GM12878 (cell line): Measurements from ENCODE around the gene TGFBI. TPM values are rescaled to one million over a fixed set of nuclear protein-coding genes. Genes with fewer than 3 reads are reported as not detected.

Experiments
- ATAC-seq: fragments of 200-7000 bp; cut with Tn5 transposase; 3 replicates; pipeline ENCODE4 v1.9.1; 2020; ENCODE audit warnings: mild to moderate bottlenecking, moderate library complexity
- BruUV-seq: library from RNA; stranded (reverse); fragments of 400-500 nt; replicated peaks from 2 replicates; lab custom pipeline; 2021; lab: Mats Ljungman, UMichigan
- CTCF ChIA-PET: fragments of 300-600 bp; sonication (Branson Sonifier 250); formaldehyde crosslinking; extraction: SDS; loops from one replicate; lab custom pipeline; 2021; ENCODE audit warnings: inconsistent platforms; lab: Yijun Ruan, JAX
- POLR2A ChIA-PET: fragments of 350-600 bp; formaldehyde crosslinking; extraction: SDS; loops from one replicate; lab custom pipeline; 2021; ENCODE audit warnings: inconsistent platforms; lab: Charles Lee
- RAD21 ChIA-PET: fragments of 300-600 bp; sonication (Branson Sonifier 250); formaldehyde crosslinking; loops from one replicate; lab custom pipeline; 2023; ENCODE audit warnings: antibody characterized with exemption; ENCODE audit not compliant: unreplicated experiment; lab: Charles Lee
- SMC1A ChIA-PET: fragments of 300-600 bp; sonication (Branson Sonifier 250); formaldehyde crosslinking; loops from one replicate; lab custom pipeline; 2023; ENCODE audit not compliant: unreplicated experiment, uncharacterized antibody; lab: Charles Lee
- DNase-seq: peaks from one replicate; pipeline ENCODE4 v3.0.0-alpha.2; 2011; ENCODE audit warnings: low read depth, low spot score
- FAIRE-seq: peaks from 3 replicates; lab custom pipeline; 2011; peaks lifted over from hg19 to GRCh38; lab: Jason Lieb, UNC
- H2AFZ ChIP-seq: 2 replicates; pipeline ENCODE4 v1.6.0; 2011; ENCODE audit warnings: low read depth, low read length, control low read depth; ENCODE audit not compliant: control insufficient read depth
- H3K27ac ChIP-seq: 2 replicates; pipeline ENCODE4 v1.5.1; 2011; ENCODE audit warnings: control low read depth; ENCODE audit not compliant: control insufficient read depth, insufficient read depth
- H3K27me3 ChIP-seq, 2 experiments: replicated peaks in 1 of 2; 2 replicates each; pipeline versions ENCODE4 v1.6.0 to v1.6.1; 2011; ENCODE audit warnings: low read length in 1 of 2; ENCODE audit not compliant: control insufficient read depth in 2 of 2, insufficient read depth in 2 of 2
- H3K36me3 ChIP-seq, 2 experiments: 2 replicates each; pipeline ENCODE4 v1.5.1; 2011; ENCODE audit warnings: low read length in 1 of 2; ENCODE audit not compliant: control insufficient read depth in 2 of 2, insufficient read depth in 2 of 2
- H3K4me1 ChIP-seq: 2 replicates; pipeline ENCODE4 v1.6.1; 2011; ENCODE audit warnings: mild to moderate bottlenecking, low read length, moderate library complexity, mixed read lengths; ENCODE audit not compliant: control insufficient read depth, insufficient read depth
- H3K4me2 ChIP-seq: 2 replicates; pipeline ENCODE4 v1.6.0; 2011; ENCODE audit warnings: control low read depth; ENCODE audit not compliant: control insufficient read depth, insufficient read depth
- H3K4me3 ChIP-seq: fragments of 200-600 bp; sonication (generic); 2 replicates; pipeline ENCODE4 v1.5.1; 2016
- H3K79me2 ChIP-seq: 2 replicates; pipeline ENCODE4 v1.6.0; 2011; ENCODE audit warnings: low read length; ENCODE audit not compliant: control insufficient read depth, insufficient read depth
- H3K9ac ChIP-seq: 2 replicates; pipeline ENCODE4 v1.8.0; 2011; ENCODE audit warnings: low read length, control low read depth, mixed read lengths; ENCODE audit not compliant: control insufficient read depth, insufficient read depth
- H3K9me3 ChIP-seq: replicated peaks from 3 replicates; pipeline ENCODE4 v1.5.1; 2011; ENCODE audit warnings: mild to moderate bottlenecking, low read length; ENCODE audit not compliant: control insufficient read depth, insufficient read depth
- H4K20me1 ChIP-seq: 2 replicates; pipeline ENCODE4 v1.6.0; 2011; ENCODE audit not compliant: control insufficient read depth, insufficient read depth
- CREB1 ChIP-seq: IDR thresholded peaks from 2 replicates; pipeline ENCODE4 v1.6.1; 2012; ENCODE audit warnings: low read depth, mild to moderate bottlenecking, inconsistent platforms
- JUND ChIP-seq: IDR thresholded peaks from 2 replicates; pipeline ENCODE4 v1.6.1; 2012; ENCODE audit warnings: low read depth, mild to moderate bottlenecking, low read length, improper control_type of control experiment, moderate library complexity
- MEF2B ChIP-seq: fragments of 450-650 bp; IDR thresholded peaks from 2 replicates; pipeline ENCODE4 v1.6.1; 2018; ENCODE audit warnings: mild to moderate bottlenecking, moderate library complexity; ENCODE audit not compliant: partially characterized antibody, poor library complexity, severe bottlenecking
- MTA3 ChIP-seq: IDR thresholded peaks from 2 replicates; pipeline ENCODE4 v1.6.1; 2012; ENCODE audit warnings: low read length, inconsistent platforms, borderline replicate concordance
- NRF1 ChIP-seq: conservative IDR thresholded peaks from 2 replicates; pipeline ENCODE4 v1.6.1; 2011; ENCODE audit warnings: mild to moderate bottlenecking, low read depth, low read length, improper control_type of control experiment
- RFX5 ChIP-seq: IDR thresholded peaks from 2 replicates; pipeline ENCODE4 v1.6.1; 2011; ENCODE audit warnings: low read depth, low read length, improper control_type of control experiment
- ZNF687 ChIP-seq: fragments of 450-650 bp; IDR thresholded peaks from 2 replicates; pipeline ENCODE4 v1.6.1; 2017; ENCODE audit warnings: mild to moderate bottlenecking, moderate library complexity
- WGBS: methylation state at CpG from one replicate; pipeline ENCODE4 v1.1.6; 2016; ENCODE audit warnings: low lambda C conversion rate; ENCODE audit not compliant: insufficient replicate concordance, insufficient coverage; ENCODE audit errors: missing lambda C conversion rate; 5-methylcytosine and 5-hydroxymethylcytosine counted together
- in situ Hi-C: fragments of 300-500 bp; cut with MboI; formaldehyde crosslinking; loops from 9 replicates; pipeline ENCODE4 v1.14.3; 2018; ENCODE audit warnings: mixed read lengths
- intact Hi-C: fragments of 100-400 bp; cut with micrococcal nuclease; formaldehyde crosslinking; loops from one replicate; pipeline ENCODE4 v1.14.2; 2022; ENCODE audit not compliant: unreplicated experiment
- polyA plus RNA-seq, 11 experiments: library from polyadenylated mRNA; depleted of rRNA in 4 of 11; unstranded in 6 of 11; stranded (reverse) in 5 of 11; fragments of >200 nt; fragmentation: Nextera tagmentation in 4 of 11; fragmentation: Illumina TruSeq in 1 of 11; extraction: Ambion mirVana in 4 of 11; extraction: Trizol in 1 of 11; gene quantifications; 1 replicate in 1 of 11; 2 replicates in 10 of 11; pipeline versions ENCODE4 v1.2.1 to v1.2.3, GENCODE V29; 2011 to 2016; ENCODE audit warnings: inconsistent platforms in 2 of 11, missing spikeins in 2 of 11, low read depth in 1 of 11
- total RNA-seq, 4 experiments: library from RNA; depleted of rRNA in 3 of 4; stranded (reverse); fragments of >200 nt in 3 of 4; fragmentation: Illumina TruSeq in 1 of 4; extraction: Trizol in 1 of 4; gene quantifications; 2 replicates each; pipeline versions ENCODE4 v1.2.1 to v1.2.3, GENCODE V29; 2013 to 2021
- TF ChIP-seq, protein P1 (sequence below): IDR thresholded peaks from 2 replicates; pipeline ENCODE4 v1.6.1; 2012; ENCODE audit warnings: low read length, inconsistent platforms

Gene TGFBI
- total and polyA plus RNA-seq, 10 of the 15 experiments (the other 5 are each of a cell fraction or from before 2014, with no cell fraction given): 0.12 to 1.8 (median 0.19) TPM

GRCh38 chr5:136006761-136007251 lies 22.0 kb upstream of the TGFBI start:
- H3K4me2 ChIP-seq: no peak overlapping the region
- H3K36me3 ChIP-seq: no peaks in the 10 kb centered on the region
- WGBS: 18% methylated on average over 7 of the region's 7 CpGs
- CTCF ChIA-PET: no interaction called here
- H2AFZ ChIP-seq: no peak overlapping the region
- no TSS peak for BruUV-seq
- FAIRE-seq: no peak
- TF ChIP-seq NRF1 (no peak), CREB1 (no peak), JUND (no peak), MEF2B (no peak), RFX5 (no peak), MTA3 (no peak)
- TF ChIP-seq, protein P1, sequence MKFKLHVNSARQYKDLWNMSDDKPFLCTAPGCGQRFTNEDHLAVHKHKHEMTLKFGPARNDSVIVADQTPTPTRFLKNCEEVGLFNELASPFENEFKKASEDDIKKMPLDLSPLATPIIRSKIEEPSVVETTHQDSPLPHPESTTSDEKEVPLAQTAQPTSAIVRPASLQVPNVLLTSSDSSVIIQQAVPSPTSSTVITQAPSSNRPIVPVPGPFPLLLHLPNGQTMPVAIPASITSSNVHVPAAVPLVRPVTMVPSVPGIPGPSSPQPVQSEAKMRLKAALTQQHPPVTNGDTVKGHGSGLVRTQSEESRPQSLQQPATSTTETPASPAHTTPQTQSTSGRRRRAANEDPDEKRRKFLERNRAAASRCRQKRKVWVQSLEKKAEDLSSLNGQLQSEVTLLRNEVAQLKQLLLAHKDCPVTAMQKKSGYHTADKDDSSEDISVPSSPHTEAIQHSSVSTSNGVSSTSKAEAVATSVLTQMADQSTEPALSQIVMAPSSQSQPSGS: no peak
- H3K79me2 ChIP-seq: no peaks in the 10 kb centered on the region
- H3K9ac ChIP-seq: no peak overlapping the region
- H3K27me3 ChIP-seq: no peaks in the 10 kb centered on the region
- no peak overlapping the region for H3K4me3 ChIP-seq
- no peaks in the 10 kb centered on the region for H3K9me3 ChIP-seq
- SMC1A ChIA-PET: interaction anchor here (1.3 kb wide), 1 partner anchor 20 kb away, joined by 4 read pairs; no protein-coding TSS in a partner anchor
- RAD21 ChIA-PET: no interaction called here
- H3K4me1 ChIP-seq: no peaks in the 10 kb centered on the region
- no peaks in the 10 kb centered on the region for H4K20me1 ChIP-seq
- in situ Hi-C loops: no loop called here
- no peak for DNase-seq
- H3K27ac ChIP-seq: no peak overlapping the region
- intact Hi-C loops: no loop called here
- no peak for ATAC-seq
- POLR2A ChIA-PET: no interaction called here

- H3K79me2 ChIP-seq: no peaks in the 10 kb centered on the region
- no peak overlapping the region for H2AFZ ChIP-seq
- intact Hi-C loops (no loop called here), in situ Hi-C loops (no loop called here)
- no peak overlapping the region for H3K4me3 ChIP-seq
- H3K27me3 ChIP-seq: no peaks in the 10 kb centered on the region
- ChIA-PET CTCF (no interaction called here), RAD21 (no interaction called here), POLR2A (no interaction called here), SMC1A (no interaction called here)
- no peaks in the 10 kb centered on the region for H3K9me3 ChIP-seq
- 50% methylated on average over 4 of the region's 4 CpGs for WGBS
- DNase-seq (no peak), ATAC-seq (no peak), FAIRE-seq (no peak)
- no peak overlapping the region for H3K4me2 ChIP-seq
- H3K27ac ChIP-seq: no peak overlapping the region
- no peaks in the 10 kb centered on the region for H3K36me3 ChIP-seq
- no TSS peak for BruUV-seq
- no peak overlapping the region for H3K9ac ChIP-seq
- no peaks in the 10 kb centered on the region for H3K4me1 ChIP-seq
- no peaks in the 10 kb centered on the region for H4K20me1 ChIP-seq
- TF ChIP-seq ZNF687: no peak
Observed at GRCh38 chr5:136007271-136007670, 21.5 kb upstream of the TGFBI start.
